HepG2 (cell line): ENCODE results near the gene TOMM40L. TPM values are rescaled to one million over a fixed set of nuclear protein-coding genes. Genes with fewer than 3 reads are reported as not detected.

Source experiments
- GATA4 ChIP-seq: sonication (generic); IDR thresholded peaks from 2 replicates; pipeline ENCODE4 v1.6.1; 2016; ENCODE audit warnings: antibody characterized with exemption, low read depth, borderline replicate concordance
- IRF2 ChIP-seq: IDR thresholded peaks from 2 replicates; pipeline ENCODE4 v1.6.1; 2018; ENCODE audit warnings: missing genetic modification reagents, missing compliant biosample characterization
- POLR2AphosphoS5 ChIP-seq: IDR thresholded peaks from 2 replicates; pipeline ENCODE4 v1.6.1; 2012; ENCODE audit warnings: low read depth, low read length
- SCMH1 ChIP-seq: sonication (generic); formaldehyde crosslinking; IDR thresholded peaks from 2 replicates; pipeline ENCODE4 v1.9.0; 2021; ENCODE audit warnings: missing genetic modification reagents, mild to moderate bottlenecking, borderline replicate concordance
- TOPORS ChIP-seq: sonication (generic); formaldehyde crosslinking; IDR thresholded peaks from 2 replicates; pipeline ENCODE4 v1.8.0; 2023; ENCODE audit warnings: mild to moderate bottlenecking, missing genetic modification reagents
- ZBTB7B ChIP-seq: sonication (generic); formaldehyde crosslinking; IDR thresholded peaks from 2 replicates; pipeline ENCODE4 v1.4.0; 2020; ENCODE audit warnings: missing genetic modification reagents
- ZNF160 ChIP-seq: sonication (generic); formaldehyde crosslinking; IDR thresholded peaks from 2 replicates; pipeline ENCODE4 v1.8.0; 2022; ENCODE audit warnings: mild to moderate bottlenecking, inconsistent platforms, missing genetic modification reagents
- ZNF781 ChIP-seq: sonication (generic); formaldehyde crosslinking; IDR thresholded peaks from 2 replicates; pipeline ENCODE4 v1.5.1; 2020; ENCODE audit warnings: borderline replicate concordance, mild to moderate bottlenecking, missing genetic modification reagents; ENCODE audit errors: not compliant biosample characterization
- polyA plus RNA-seq, 8 experiments: library from polyadenylated mRNA; depleted of rRNA in 3 of 8; stranded (reverse) in 7 of 8; unstranded in 1 of 8; fragments of >200 nt; fragmentation: Illumina TruSeq in 4 of 8; extraction: Trizol in 4 of 8; gene quantifications; 2 replicates each; pipeline versions ENCODE4 v1.2.1 to v1.2.3, GENCODE V29; 2011 to 2016; ENCODE audit warnings: low read depth in 4 of 8, missing spikeins in 1 of 8, mixed read lengths in 1 of 8; ENCODE audit not compliant: insufficient read depth in 1 of 8
- total RNA-seq, 5 experiments: library from RNA; depleted of rRNA; stranded (reverse); fragments of >200 nt; fragmentation: Illumina TruSeq; extraction: Trizol; gene quantifications; 2 replicates each; pipeline ENCODE4 v1.2.3, GENCODE V29; 2016; ENCODE audit warnings: low read depth in 1 of 5
- TF ChIP-seq, protein P1 (sequence below), 2 experiments: sonication (generic) in 1 of 2; formaldehyde crosslinking in 1 of 2; IDR thresholded peaks; 2 replicates each; pipeline versions ENCODE4 v1.5.1 to v1.6.1; 2011 to 2020; ENCODE audit warnings: borderline replicate concordance in 1 of 2, low read depth in 1 of 2, low read length in 1 of 2, mild to moderate bottlenecking in 1 of 2, missing genetic modification reagents in 1 of 2, moderate library complexity in 1 of 2
- TF ChIP-seq, protein P2 (sequence below): sonication (generic); formaldehyde crosslinking; IDR thresholded peaks from one replicate; pipeline ENCODE4 v1.5.1; 2020; ENCODE audit warnings: mild to moderate bottlenecking, missing genetic modification reagents; ENCODE audit errors: not compliant biosample characterization
- TF ChIP-seq, protein P3 (sequence below): IDR thresholded peaks from 2 replicates; pipeline ENCODE4 v1.6.1; 2016; ENCODE audit warnings: mild to moderate bottlenecking
- TF ChIP-seq, protein P4 (sequence below): sonication (generic); formaldehyde crosslinking; conservative IDR thresholded peaks from 2 replicates; pipeline ENCODE4 v1.4.0; 2020; ENCODE audit warnings: mild to moderate bottlenecking, missing genetic modification reagents, moderate library complexity
- TF ChIP-seq, protein P5 (sequence below): IDR thresholded peaks from 2 replicates; pipeline ENCODE4 v1.6.1; 2016

The TOMM40L gene
- total and polyA plus RNA-seq, 2 of the 13 experiments (the other 11 are each of a cell fraction or from before 2014, with no cell fraction given): 14.1 to 26.2 TPM

DNA sequence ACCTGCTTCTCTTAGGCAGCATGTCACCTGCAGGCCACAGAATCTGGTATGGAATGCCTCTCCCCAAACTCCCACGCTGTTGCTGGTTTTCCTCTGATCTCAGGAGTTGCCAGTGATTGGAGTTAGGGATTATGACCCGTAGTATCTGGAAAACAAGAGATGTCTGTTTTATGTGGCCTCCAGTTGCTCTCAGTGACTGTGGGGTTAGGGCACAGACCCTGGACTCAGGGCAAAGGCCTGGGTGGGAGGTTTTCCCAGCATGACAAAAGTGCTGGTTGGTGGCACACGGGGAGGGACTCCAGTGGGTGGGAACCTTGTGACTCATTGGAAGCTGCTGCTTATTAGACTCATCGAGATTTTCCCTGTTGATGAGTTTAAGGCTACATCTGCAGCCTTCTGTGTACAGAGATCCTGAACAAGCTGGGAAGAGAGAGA, 12.2 kb downstream of the TOMM40L start, which contains the start of gene NR1I3 (continued):
- TF ChIP-seq, protein P1, sequence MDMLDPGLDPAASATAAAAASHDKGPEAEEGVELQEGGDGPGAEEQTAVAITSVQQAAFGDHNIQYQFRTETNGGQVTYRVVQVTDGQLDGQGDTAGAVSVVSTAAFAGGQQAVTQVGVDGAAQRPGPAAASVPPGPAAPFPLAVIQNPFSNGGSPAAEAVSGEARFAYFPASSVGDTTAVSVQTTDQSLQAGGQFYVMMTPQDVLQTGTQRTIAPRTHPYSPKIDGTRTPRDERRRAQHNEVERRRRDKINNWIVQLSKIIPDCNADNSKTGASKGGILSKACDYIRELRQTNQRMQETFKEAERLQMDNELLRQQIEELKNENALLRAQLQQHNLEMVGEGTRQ (IDR thresholded peaks at IDR 0.05; ENCODE audit: low read depth, low read length): no peak
- TF ChIP-seq, protein P1 (CRISPR knock-in tag; IDR thresholded peaks at IDR 0.05; ENCODE audit: borderline replicate concordance): no peak
- TF ChIP-seq IRF2 (CRISPR knock-in tag) (peak; percentile 48; the same call in 1 of the 2 replicates), TOPORS (CRISPR knock-in tag) (no peak), GATA4 (no peak), SCMH1 (CRISPR knock-in tag) (no peak), ZNF160 (CRISPR knock-in tag) (no peak), ZNF781 (CRISPR knock-in tag) (no peak), ZBTB7B (CRISPR knock-in tag) (no peak), POLR2AphosphoS5 (no peak)
- TF ChIP-seq, protein P2, sequence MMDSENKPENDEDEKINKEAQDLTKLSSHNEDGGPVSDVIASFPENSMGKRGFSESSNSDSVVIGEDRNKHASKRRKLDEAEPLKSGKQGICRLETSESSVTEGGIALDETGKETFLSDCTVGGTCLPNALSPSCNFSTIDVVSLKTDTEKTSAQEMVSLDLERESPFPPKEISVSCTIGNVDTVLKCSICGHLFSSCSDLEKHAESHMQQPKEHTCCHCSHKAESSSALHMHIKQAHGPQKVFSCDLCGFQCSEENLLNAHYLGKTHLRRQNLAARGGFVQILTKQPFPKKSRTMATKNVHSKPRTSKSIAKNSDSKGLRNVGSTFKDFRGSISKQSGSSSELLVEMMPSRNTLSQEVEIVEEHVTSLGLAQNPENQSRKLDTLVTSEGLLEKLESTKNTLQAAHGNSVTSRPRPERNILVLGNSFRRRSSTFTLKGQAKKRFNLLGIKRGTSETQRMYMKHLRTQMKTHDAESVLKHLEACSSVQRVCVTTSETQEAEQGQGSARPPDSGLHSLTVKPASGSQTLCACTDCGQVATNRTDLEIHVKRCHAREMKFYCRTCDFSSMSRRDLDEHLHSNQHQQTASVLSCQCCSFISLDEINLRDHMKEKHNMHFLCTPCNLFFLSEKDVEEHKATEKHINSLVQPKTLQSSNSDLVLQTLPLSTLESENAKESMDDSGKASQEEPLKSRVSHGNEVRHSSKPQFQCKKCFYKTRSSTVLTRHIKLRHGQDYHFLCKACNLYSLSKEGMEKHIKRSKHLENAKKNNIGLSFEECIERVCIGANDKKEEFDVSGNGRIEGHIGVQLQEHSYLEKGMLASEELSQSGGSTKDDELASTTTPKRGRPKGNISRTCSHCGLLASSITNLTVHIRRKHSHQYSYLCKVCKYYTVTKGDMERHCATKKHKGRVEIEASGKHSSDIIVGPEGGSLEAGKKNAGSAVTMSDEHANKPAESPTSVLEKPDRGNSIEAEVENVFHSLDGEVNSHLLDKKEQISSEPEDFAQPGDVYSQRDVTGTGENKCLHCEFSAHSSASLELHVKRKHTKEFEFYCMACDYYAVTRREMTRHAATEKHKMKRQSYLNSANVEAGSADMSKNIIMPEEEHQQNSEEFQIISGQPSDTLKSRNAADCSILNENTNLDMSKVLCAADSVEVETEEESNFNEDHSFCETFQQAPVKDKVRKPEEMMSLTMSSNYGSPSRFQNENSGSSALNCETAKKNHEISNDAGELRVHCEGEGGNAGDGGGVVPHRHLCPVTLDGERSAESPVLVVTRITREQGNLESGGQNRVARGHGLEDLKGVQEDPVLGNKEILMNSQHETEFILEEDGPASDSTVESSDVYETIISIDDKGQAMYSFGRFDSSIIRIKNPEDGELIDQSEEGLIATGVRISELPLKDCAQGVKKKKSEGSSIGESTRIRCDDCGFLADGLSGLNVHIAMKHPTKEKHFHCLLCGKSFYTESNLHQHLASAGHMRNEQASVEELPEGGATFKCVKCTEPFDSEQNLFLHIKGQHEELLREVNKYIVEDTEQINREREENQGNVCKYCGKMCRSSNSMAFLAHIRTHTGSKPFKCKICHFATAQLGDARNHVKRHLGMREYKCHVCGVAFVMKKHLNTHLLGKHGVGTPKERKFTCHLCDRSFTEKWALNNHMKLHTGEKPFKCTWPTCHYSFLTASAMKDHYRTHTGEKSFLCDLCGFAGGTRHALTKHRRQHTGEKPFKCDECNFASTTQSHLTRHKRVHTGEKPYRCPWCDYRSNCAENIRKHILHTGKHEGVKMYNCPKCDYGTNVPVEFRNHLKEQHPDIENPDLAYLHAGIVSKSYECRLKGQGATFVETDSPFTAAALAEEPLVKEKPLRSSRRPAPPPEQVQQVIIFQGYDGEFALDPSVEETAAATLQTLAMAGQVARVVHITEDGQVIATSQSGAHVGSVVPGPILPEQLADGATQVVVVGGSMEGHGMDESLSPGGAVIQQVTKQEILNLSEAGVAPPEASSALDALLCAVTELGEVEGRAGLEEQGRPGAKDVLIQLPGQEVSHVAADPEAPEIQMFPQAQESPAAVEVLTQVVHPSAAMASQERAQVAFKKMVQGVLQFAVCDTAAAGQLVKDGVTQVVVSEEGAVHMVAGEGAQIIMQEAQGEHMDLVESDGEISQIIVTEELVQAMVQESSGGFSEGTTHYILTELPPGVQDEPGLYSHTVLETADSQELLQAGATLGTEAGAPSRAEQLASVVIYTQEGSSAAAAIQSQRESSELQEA (CRISPR knock-in tag): no peak
- TF ChIP-seq, protein P3, sequence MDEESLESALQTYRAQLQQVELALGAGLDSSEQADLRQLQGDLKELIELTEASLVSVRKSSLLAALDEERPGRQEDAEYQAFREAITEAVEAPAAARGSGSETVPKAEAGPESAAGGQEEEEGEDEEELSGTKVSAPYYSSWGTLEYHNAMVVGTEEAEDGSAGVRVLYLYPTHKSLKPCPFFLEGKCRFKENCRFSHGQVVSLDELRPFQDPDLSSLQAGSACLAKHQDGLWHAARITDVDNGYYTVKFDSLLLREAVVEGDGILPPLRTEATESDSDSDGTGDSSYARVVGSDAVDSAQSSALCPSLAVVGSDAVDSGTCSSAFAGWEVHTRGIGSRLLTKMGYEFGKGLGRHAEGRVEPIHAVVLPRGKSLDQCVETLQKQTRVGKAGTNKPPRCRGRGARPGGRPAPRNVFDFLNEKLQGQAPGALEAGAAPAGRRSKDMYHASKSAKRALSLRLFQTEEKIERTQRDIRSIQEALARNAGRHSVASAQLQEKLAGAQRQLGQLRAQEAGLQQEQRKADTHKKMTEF (CRISPR knock-in tag): no peak
- TF ChIP-seq, protein P4, sequence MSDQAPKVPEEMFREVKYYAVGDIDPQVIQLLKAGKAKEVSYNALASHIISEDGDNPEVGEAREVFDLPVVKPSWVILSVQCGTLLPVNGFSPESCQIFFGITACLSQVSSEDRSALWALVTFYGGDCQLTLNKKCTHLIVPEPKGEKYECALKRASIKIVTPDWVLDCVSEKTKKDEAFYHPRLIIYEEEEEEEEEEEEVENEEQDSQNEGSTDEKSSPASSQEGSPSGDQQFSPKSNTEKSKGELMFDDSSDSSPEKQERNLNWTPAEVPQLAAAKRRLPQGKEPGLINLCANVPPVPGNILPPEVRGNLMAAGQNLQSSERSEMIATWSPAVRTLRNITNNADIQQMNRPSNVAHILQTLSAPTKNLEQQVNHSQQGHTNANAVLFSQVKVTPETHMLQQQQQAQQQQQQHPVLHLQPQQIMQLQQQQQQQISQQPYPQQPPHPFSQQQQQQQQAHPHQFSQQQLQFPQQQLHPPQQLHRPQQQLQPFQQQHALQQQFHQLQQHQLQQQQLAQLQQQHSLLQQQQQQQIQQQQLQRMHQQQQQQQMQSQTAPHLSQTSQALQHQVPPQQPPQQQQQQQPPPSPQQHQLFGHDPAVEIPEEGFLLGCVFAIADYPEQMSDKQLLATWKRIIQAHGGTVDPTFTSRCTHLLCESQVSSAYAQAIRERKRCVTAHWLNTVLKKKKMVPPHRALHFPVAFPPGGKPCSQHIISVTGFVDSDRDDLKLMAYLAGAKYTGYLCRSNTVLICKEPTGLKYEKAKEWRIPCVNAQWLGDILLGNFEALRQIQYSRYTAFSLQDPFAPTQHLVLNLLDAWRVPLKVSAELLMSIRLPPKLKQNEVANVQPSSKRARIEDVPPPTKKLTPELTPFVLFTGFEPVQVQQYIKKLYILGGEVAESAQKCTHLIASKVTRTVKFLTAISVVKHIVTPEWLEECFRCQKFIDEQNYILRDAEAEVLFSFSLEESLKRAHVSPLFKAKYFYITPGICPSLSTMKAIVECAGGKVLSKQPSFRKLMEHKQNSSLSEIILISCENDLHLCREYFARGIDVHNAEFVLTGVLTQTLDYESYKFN: peak; percentile 93
- TF ChIP-seq, protein P5, sequence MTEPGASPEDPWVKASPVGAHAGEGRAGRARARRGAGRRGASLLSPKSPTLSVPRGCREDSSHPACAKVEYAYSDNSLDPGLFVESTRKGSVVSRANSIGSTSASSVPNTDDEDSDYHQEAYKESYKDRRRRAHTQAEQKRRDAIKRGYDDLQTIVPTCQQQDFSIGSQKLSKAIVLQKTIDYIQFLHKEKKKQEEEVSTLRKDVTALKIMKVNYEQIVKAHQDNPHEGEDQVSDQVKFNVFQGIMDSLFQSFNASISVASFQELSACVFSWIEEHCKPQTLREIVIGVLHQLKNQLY (CRISPR knock-in tag): no peak
